VCaP (cell line): ENCODE data around the gene SRBD1.

Experiments used
- H3K27ac ChIP-seq: fragments of 450-650 bp; 2 replicates; pipeline ENCODE4 v1.5.1; 2017
- TF ChIP-seq, protein P1 (sequence below): fragments of 450-650 bp; conservative IDR thresholded peaks from 2 replicates; pipeline ENCODE4 v1.5.1; 2017; ENCODE audit warnings: mild to moderate bottlenecking, moderate library complexity

SRBD1 gene

DNA sequence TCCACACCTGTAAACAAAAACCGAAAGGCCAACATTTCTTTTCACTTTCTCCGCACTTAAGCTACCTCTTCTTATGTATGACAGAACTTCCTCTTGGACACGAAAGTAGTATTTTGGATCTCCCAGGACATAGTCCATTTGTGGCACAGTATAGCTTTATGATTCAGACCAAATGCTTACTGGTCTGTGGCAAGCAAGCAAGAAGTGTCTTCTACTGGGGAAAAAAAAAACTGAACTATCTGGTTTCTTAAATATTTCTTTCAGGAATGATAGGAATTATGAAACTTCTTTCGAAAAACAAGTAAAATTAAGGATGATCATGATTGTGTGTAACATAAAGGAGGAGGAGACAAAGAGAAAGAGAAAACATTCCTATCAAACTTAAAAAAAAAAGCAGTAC, 33.6 kb downstream of the SRBD1 start:
- TF ChIP-seq, protein P1, sequence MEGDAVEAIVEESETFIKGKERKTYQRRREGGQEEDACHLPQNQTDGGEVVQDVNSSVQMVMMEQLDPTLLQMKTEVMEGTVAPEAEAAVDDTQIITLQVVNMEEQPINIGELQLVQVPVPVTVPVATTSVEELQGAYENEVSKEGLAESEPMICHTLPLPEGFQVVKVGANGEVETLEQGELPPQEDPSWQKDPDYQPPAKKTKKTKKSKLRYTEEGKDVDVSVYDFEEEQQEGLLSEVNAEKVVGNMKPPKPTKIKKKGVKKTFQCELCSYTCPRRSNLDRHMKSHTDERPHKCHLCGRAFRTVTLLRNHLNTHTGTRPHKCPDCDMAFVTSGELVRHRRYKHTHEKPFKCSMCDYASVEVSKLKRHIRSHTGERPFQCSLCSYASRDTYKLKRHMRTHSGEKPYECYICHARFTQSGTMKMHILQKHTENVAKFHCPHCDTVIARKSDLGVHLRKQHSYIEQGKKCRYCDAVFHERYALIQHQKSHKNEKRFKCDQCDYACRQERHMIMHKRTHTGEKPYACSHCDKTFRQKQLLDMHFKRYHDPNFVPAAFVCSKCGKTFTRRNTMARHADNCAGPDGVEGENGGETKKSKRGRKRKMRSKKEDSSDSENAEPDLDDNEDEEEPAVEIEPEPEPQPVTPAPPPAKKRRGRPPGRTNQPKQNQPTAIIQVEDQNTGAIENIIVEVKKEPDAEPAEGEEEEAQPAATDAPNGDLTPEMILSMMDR: no peak
- H3K27ac ChIP-seq: no peak overlapping the region

DNA sequence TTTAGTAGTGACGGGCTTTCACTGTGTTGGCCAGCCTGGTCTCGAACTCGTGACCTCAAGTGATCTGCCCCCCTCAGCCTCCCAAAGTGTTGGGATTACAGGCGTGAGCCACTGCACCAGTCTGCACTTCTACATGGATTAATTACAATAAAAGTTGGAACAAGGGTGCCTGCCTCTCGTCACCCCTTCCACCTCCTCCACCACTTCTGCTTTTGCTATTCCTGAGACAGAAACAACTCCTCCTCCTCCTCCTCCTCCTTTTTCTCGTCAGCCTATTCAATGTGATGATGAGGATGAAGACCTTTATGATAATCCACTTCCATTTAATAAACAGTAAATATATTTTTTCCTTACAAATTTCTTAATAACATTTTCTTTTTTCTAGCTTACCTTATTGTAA, 35.2 kb downstream of the SRBD1 start:
- TF ChIP-seq, protein P1: no peak
- no peak overlapping the region for H3K27ac ChIP-seq

- H3K27ac ChIP-seq: no peak overlapping the region
- TF ChIP-seq, protein P1: no peak
Measured at GRCh38 chr2:45572979-45573378, 38.1 kb downstream of the SRBD1 start.

DNA sequence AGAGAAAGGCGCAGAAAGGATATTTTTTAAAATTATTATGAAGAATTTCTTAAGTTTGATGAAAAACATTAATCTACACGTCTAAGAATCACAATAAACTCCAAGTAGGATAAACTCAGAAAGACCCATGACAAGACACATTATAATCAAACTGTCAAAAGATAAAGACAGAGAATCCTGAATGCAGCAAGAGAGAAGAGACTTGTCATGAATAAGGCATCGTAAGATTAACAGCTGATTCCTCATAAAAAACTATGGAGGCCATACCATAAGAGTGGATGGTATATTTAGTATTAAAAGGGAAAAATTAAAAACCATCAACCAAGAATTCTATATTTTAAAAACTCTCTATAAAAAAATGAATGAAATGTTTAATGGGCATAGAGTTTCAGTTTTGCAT, 39.1 kb downstream of the SRBD1 start:
- no peak overlapping the region for H3K27ac ChIP-seq
- TF ChIP-seq, protein P1: no peak

GRCh38 chr2:45570671-45571334, 40.3 kb downstream of the SRBD1 start:
- no peak overlapping the region; the same call in 1 of the 2 replicates for H3K27ac ChIP-seq
- TF ChIP-seq, protein P1: no peak

- peak overlapping the region; percentile 94 for H3K27ac ChIP-seq
- TF ChIP-seq, protein P1: no peak
Measured at GRCh38 chr2:45568935-45569334, 42.1 kb downstream of the SRBD1 start.

GRCh38 chr2:45567974-45568789, 42.9 kb downstream of the SRBD1 start:
- peak overlapping the region; percentile 94 for H3K27ac ChIP-seq
- TF ChIP-seq, protein P1: no peak
